Raji (cell line): ENCODE results near the gene SCYL2.

Experiments used
- POLR2A ChIP-seq: IDR thresholded peaks from 2 replicates; pipeline ENCODE4 v1.6.1; 2011; ENCODE audit warnings: low read depth, low read length, control low read depth; ENCODE audit not compliant: insufficient read depth

Gene SCYL2, protein sequence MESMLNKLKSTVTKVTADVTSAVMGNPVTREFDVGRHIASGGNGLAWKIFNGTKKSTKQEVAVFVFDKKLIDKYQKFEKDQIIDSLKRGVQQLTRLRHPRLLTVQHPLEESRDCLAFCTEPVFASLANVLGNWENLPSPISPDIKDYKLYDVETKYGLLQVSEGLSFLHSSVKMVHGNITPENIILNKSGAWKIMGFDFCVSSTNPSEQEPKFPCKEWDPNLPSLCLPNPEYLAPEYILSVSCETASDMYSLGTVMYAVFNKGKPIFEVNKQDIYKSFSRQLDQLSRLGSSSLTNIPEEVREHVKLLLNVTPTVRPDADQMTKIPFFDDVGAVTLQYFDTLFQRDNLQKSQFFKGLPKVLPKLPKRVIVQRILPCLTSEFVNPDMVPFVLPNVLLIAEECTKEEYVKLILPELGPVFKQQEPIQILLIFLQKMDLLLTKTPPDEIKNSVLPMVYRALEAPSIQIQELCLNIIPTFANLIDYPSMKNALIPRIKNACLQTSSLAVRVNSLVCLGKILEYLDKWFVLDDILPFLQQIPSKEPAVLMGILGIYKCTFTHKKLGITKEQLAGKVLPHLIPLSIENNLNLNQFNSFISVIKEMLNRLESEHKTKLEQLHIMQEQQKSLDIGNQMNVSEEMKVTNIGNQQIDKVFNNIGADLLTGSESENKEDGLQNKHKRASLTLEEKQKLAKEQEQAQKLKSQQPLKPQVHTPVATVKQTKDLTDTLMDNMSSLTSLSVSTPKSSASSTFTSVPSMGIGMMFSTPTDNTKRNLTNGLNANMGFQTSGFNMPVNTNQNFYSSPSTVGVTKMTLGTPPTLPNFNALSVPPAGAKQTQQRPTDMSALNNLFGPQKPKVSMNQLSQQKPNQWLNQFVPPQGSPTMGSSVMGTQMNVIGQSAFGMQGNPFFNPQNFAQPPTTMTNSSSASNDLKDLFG

DNA sequence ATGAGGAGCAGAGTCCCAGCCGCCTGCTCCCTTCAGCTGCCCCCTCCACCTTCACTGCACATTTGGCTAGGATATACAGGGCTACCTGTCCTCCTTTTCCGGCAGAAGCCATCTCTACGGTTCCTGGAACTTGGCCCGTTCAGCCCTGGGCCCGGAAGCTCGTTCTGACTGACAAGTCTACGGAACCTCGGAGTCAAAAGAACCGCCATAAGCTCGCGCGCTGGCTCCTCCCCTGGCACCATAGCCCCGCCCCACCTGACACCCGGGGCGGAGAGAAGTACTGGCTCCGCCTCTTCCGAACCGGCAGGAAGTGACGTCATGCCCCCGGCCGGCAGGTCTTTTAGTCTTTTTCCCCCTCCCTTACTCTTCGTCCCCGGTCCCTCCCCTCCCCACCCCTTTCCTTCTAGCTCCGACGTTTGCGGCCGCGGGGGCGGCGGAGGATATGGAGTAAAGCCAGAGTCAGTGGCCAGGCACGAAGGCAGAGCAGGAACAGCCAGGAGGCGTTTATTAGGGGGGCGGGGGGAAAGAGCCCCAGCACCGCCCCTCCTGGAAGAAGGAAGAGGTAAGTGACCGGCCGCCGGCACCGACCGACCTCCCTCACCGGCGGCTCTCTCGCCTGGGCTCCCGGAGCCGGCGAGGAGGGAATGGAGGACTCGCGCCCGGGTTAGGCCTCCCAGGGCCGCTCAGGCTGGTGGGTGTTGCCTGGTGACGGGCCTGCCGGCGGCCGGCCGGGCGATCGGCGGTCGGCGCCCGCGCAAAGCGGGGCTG is at the start of gene SCYL2, which contains the start of gene DEPDC4:
Gene SCYL2 (plus strand): TSS at position 343 of the 768 bp plus-strand sequence. CDS start 15,794 bp downstream, outside the sequence.
Gene DEPDC4 (minus strand): TSS at position 245 of the 768 bp plus-strand sequence. CDS start 3 bp downstream, at position 242.
- peak; percentile 75 for TF ChIP-seq POLR2A

DNA sequence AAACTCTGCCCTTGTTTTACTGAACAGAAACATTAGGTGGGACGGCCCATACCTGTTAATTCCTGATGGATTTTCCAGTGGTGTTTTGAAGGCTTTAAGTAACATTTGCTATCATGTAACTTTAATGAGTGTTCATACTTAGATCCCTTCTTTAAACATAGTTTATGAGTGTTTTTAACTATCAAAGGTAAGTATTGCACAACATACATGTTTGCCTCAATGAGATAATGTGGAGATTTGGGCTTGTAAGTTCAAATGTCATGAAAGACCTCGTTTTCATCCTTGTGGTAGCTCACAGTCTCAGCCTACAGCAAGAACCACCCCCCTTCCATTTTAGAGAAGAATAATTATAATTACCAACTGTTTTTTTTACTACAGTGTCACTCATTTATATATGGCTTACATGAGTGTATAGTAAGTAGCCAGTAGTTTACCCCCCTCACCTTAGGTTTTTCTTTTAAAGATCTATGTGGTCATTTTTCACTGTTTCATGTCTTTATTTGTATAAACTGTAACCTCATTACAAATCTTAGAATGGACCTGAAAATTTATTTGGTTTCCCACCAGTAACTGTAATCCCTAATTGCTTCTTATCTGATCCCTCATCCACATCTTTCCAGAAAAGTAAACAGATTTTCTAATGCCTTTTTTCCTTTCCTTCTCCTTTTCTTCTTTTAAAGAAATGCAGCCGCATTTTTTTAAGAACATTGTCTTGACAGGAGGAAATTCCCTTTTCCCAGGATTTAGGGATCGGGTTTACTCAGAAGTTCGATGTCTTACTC is 47.5 kb upstream of the SCYL2 start:
- no peak for TF ChIP-seq POLR2A

DNA sequence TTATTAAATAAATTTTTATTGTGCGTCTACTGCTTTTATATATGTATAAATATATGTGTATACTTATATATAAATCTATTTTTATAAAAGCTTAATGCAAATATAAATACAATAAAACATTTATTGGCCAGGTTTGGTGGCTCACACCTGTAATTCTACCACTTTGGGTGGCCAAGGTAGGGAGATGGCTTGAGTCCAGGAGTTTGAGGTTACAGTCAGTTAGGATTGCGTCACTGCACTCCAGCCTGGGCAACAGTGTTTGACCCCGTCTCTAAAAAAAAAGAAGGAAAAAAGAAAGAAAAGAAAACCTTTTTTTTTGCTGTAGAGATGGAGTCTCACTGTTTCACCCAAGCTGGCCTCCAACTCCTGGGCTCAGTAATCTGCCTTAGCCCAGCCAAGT is 45.5 kb upstream of the SCYL2 start:
- TF ChIP-seq POLR2A = no peak

DNA sequence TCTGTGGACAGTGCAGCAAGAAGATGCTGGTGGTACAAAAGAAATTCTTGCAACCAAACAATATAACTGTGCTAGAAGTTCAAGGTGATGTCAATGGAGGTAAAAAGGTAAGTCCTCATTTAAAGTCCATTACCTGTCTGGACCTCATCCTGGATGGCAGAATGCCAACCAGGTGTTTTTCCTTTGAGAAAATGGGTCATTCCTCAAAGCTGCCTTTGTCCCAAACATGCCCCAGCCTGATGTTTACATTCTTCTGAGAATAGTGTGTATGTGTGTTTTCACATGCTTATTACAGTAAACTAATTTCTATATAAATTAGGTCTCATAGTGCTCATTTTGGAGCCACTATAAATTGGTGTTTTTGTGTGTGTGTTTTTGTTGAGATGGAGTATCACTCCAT is 41.5 kb upstream of the SCYL2 start:
- no peak for TF ChIP-seq POLR2A

DNA sequence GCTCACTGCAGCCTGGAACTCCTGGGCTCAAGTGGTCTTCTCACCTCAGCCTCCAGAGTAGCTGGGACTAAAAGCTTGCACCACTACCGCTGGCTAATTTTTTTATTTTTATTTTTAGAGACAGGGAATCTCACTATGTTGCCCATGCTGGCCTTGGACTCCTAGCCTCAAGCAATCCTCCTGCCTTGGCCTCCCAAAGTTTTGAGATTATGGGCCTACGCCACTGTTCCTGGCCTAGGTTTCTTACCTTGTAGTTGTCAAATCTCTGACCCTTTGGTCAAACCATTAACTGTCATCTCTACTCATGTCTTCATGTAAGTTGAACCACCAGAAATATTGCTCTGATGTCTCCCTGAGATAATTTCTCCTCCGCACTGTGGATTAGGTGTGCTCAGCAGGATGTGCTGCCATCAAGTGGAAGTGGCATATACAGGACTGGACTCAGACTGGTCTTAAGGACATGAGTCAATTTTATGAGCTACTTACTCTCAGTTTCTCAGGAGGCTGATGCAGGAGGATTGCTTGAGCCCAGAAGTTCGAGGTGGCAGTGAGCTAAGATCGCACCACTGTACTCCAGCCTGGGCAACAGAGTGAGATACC is 37.8 kb upstream of the SCYL2 start:
- no peak for TF ChIP-seq POLR2A

DNA sequence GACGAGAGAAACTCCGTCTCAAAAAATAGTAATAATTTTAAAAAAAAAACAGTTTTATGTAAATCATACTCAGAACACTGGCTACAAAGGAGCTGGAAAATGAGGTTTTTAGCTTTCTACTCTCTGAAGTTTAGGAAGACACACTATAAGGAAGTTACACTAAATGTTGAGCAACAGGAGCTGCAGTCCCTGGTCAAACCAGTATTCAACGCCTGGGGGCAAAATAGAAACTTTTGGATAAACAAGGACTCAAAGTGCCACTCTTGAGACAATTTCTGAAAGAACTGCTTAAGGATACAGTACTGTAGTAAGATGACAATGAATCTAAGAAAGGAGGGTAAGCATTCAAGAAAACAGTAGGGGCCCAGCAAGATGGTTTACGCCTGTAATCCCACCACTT is 37.1 kb upstream of the SCYL2 start:
- no peak for TF ChIP-seq POLR2A

DNA sequence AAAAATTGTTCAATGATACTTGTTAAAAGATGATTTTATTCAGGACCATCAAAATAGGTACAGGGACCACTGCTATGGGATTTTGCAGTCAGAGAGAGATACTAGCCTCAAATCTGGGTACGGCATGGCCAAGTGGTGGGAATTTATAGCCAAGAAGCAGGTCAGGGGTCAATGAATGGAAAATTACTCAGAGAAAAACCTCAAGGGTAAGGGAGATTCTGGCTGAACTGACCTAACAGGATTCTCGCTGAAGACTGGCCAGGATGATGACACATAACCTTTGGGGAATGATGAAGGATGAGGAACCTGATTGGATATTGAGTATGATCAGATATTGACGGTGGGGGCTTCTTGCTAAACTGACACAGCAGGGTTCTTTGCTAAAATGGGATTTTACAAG is 32.8 kb upstream of the SCYL2 start:
- TF ChIP-seq POLR2A = no peak

DNA sequence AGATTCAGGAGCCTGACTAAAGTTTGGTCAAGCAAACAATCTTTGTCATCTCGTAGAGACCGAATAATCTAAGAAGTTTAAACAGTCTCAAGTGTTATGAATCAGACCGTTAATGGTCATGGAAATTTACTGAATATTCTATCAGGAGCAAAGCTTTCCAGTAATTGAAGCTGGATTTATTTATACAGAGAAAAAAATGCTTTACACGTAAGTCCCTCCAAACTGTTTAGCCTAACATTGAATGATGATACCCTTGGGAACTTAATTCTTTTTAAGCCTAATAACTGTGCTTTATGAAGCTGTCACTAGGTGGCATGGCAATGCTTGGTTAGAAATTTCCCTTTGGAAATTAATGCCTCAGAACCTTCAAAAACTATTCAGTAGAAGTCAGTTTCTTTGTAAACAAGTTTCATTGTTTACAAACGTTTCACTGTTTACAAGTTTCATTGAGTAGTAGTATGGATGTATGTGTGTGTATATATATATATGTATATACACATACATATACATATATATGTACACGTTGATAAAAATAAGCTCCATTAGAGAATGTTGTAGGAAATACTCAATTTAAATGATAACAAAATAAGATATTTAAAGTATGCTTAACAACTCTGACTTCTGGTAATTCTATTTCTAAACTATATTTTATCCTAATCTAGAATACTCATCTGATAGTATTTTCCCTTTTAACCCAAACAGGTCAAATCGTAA is 32.2 kb upstream of the SCYL2 start:
- no peak for TF ChIP-seq POLR2A

DNA sequence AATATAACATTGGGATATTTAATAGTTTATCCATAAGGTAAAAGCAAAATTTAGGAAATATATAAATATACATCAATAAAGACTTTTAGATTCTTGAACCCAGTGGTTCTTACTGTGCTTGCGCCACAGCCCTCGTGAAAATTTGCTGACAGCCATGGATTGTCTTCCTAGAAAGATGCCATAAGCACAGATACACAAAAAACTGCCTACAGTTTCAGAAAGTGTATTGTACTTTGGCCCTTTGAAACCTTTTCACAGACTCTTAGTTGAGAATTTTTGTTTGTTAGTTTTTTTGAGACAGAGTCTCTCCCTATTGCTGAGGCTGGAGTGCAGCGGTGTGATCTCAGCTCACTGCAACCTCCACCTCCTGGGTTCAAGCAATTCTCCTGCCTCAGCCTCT is 28.2 kb upstream of the SCYL2 start:
- TF ChIP-seq POLR2A = no peak

DNA sequence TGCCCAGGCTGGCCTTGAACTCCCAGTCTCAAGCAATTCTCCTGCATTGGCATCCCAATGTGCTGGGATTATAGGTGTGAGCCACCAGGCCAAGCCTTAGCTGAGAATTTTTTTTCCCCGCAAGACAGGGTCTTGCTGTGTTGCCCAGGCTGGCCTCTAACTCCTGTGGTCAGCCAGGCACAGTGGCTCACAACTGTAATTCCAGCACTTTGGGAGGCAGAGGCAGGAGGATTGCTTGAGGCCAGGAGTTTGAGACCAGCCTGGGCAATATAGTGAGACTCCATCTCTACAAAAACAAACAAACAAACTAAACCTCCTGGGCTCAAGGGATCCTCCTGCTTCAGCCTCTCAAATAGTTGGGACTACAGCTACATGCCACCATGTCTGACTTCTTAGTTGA is 27.4 kb upstream of the SCYL2 start:
- no peak for TF ChIP-seq POLR2A

DNA sequence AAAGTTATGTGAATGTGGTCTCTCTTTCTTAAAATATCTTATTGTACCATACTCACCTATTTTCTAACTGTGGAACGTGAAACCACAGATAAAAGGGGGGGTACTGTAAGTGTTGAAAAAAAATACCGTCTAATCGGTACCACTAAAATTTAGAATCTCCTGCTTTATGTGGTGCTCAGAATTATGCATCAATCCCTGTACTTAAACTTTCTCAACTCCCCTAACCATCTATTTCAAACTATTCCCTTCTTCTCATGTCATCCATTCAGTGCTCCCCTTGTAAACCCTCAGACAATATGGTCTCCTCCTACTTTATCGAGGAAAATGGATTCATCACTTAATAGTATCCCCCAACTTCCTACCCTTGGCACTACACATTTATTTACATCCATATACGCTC is 23.8 kb upstream of the SCYL2 start:
- TF ChIP-seq POLR2A = no peak

DNA sequence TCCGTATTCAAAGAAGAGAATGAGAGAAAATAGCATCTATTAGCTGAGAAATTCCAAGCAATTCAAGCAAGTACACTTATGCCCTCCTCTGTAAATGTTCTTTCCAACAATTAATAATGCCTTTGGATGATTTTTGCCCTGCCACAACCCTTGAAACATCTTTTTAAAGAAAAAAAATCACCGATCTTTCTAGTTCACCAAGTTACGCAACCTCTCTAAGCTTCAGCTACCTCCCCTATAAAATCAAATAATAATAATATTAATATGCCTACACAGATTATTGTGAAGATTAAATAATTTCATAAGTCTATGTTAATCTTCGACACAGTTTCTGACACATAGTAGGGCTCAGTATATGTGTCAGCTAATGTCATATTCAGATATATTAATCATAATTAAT is 19.2 kb upstream of the SCYL2 start:
- TF ChIP-seq POLR2A = no peak

DNA sequence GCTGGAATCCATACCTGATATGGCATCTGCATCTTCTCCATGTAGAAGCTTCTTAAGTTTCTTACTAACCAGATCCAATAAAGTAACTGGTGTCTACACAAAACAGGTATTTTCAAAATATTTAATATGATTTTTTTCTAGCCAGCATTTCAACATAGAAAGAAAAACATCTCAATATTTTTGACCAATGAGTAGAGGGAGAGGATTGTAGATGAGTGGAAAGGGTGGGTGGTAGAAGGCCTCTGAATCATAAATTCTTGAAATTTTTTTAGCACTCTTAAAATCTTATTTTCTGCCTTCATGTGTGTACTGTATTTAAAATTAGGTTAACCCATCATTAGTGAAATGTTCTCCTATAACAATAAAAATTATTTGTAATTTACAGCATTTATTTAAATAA is 18.1 kb upstream of the SCYL2 start:
- TF ChIP-seq POLR2A = no peak
